IMR-90 (cell line): ENCODE data around the gene OPN5. TPM values are rescaled to one million over a fixed set of nuclear protein-coding genes. Genes with fewer than 3 reads are reported as not detected.

Source experiments
- ATAC-seq: fragments of 200-7000 bp; cut with Tn5 transposase; 2 replicates; pipeline ENCODE4 v1.9.1; 2020; ENCODE audit warnings: low read depth, mild to moderate bottlenecking, moderate library complexity
- BruUV-seq: library from RNA; stranded (reverse); fragments of 400-500 nt; replicated peaks from 2 replicates; lab custom pipeline; 2021; lab: Mats Ljungman, UMichigan
- CTCF ChIA-PET: fragments of 300-600 bp; formaldehyde crosslinking; extraction: SDS; loops from one replicate; lab custom pipeline; 2021; ENCODE audit warnings: antibody characterized with exemption; lab: Yijun Ruan, JAX
- POLR2A ChIA-PET: fragments of 300-600 bp; sonication (Branson Sonifier 250); formaldehyde crosslinking; loops from one replicate; lab custom pipeline; 2022; ENCODE audit warnings: antibody characterized with exemption; ENCODE audit not compliant: unreplicated experiment; lab: Charles Lee
- DNase-seq: peaks from one replicate; pipeline ENCODE4 v3.0.0; 2013
- H2AFZ ChIP-seq: replicated peaks from 2 replicates; pipeline ENCODE3; 2013; ENCODE audit warnings: low read length, mild to moderate bottlenecking; ENCODE audit not compliant: poor library complexity
- H2AK5ac ChIP-seq: 2 replicates; pipeline ENCODE4 v1.6.1; 2013; ENCODE audit warnings: low read depth, low read length, inconsistent platforms
- H2AK9ac ChIP-seq: replicated peaks from 2 replicates; pipeline ENCODE3; 2013; ENCODE audit warnings: mild to moderate bottlenecking, low read depth, low read length, moderate library complexity; ENCODE audit not compliant: poor library complexity
- H2BK120ac ChIP-seq: 2 replicates; pipeline ENCODE4 v1.6.1; 2013; ENCODE audit warnings: low read depth, low read length, inconsistent platforms
- H2BK15ac ChIP-seq: 3 replicates; pipeline ENCODE4 v1.6.1; 2013; ENCODE audit warnings: low read depth, low read length, inconsistent platforms
- H2BK20ac ChIP-seq: 2 replicates; pipeline ENCODE4 v1.6.1; 2013; ENCODE audit warnings: low read depth, mild to moderate bottlenecking, inconsistent platforms, low read length, moderate library complexity
- H2BK5ac ChIP-seq: 2 replicates; pipeline ENCODE4 v1.6.1; 2013; ENCODE audit warnings: mild to moderate bottlenecking, low read depth, low read length, inconsistent platforms; ENCODE audit not compliant: poor library complexity, severe bottlenecking
- H3K14ac ChIP-seq: replicated peaks from 2 replicates; pipeline ENCODE4 v1.6.1; 2013; ENCODE audit warnings: low read depth, low read length, inconsistent platforms
- H3K18ac ChIP-seq: 2 replicates; pipeline ENCODE4 v1.6.1; 2013; ENCODE audit warnings: low read depth, low read length, control low read depth
- H3K23ac ChIP-seq: 2 replicates; pipeline ENCODE4 v1.6.1; 2013; ENCODE audit warnings: low read depth, low read length, inconsistent platforms
- H3K27ac ChIP-seq: 2 replicates; pipeline ENCODE4 v1.5.1; 2013; ENCODE audit warnings: mild to moderate bottlenecking, control low read depth, low read length; ENCODE audit not compliant: insufficient read depth
- H3K27me3 ChIP-seq: 2 replicates; pipeline ENCODE4 v1.6.1; 2013; ENCODE audit warnings: low read length; ENCODE audit not compliant: control insufficient read depth, insufficient read depth
- H3K36me3 ChIP-seq: 2 replicates; pipeline ENCODE4 v1.6.1; 2013; ENCODE audit warnings: low read length, mixed read lengths; ENCODE audit not compliant: control insufficient read depth, insufficient read depth
- H3K4ac ChIP-seq: 2 replicates; pipeline ENCODE4 v1.6.1; 2013; ENCODE audit warnings: low read depth, low read length, inconsistent platforms
- H3K4me1 ChIP-seq: 2 replicates; pipeline ENCODE4 v1.6.1; 2013; ENCODE audit warnings: low read length, mixed read lengths; ENCODE audit not compliant: control insufficient read depth, insufficient read depth
- H3K4me2 ChIP-seq: 2 replicates; pipeline ENCODE4 v1.6.1; 2013; ENCODE audit warnings: low read depth, mild to moderate bottlenecking, control low read depth, low read length, moderate library complexity
- H3K4me3 ChIP-seq: 2 replicates; pipeline ENCODE4 v1.5.1; 2013; ENCODE audit warnings: low read depth, mild to moderate bottlenecking, control low read depth, low read length, moderate library complexity; ENCODE audit not compliant: insufficient read depth
- H3K56ac ChIP-seq: 2 replicates; pipeline ENCODE4 v1.6.1; 2013; ENCODE audit warnings: low read length, inconsistent platforms; ENCODE audit not compliant: insufficient read depth; ENCODE audit errors: extremely low read depth
- H3K79me1 ChIP-seq, 2 experiments: 2 replicates each; pipeline ENCODE4 v1.6.1; 2013; ENCODE audit warnings: low read length in 2 of 2, inconsistent platforms in 1 of 2, low read depth in 1 of 2
- H3K9ac ChIP-seq: 2 replicates; pipeline ENCODE4 v1.6.1; 2013; ENCODE audit warnings: low read depth, low read length, control low read depth
- H3K9me1 ChIP-seq: 2 replicates; pipeline ENCODE4 v1.6.1; 2013; ENCODE audit warnings: low read length, inconsistent platforms; ENCODE audit not compliant: insufficient read depth
- H3K9me3 ChIP-seq: 2 replicates; pipeline ENCODE4 v1.6.1; 2013; ENCODE audit warnings: low read length; ENCODE audit not compliant: control insufficient read depth, insufficient read depth
- H4K20me1 ChIP-seq: 2 replicates; pipeline ENCODE4 v1.6.1; 2013; ENCODE audit warnings: low read length, inconsistent platforms; ENCODE audit not compliant: insufficient read depth
- H4K5ac ChIP-seq: 2 replicates; pipeline ENCODE4 v1.6.1; 2013; ENCODE audit warnings: mild to moderate bottlenecking, low read depth, low read length, control low read depth
- H4K8ac ChIP-seq, 2 experiments: 2 replicates each; pipeline ENCODE4 v1.6.1; 2013; ENCODE audit warnings: low read depth in 2 of 2, low read length in 2 of 2, control low read depth in 1 of 2, inconsistent platforms in 1 of 2
- H4K91ac ChIP-seq: 2 replicates; pipeline ENCODE4 v1.6.1; 2013; ENCODE audit warnings: low read depth, low read length, inconsistent platforms; ENCODE audit not compliant: insufficient read depth
- CHD1 ChIP-seq: IDR thresholded peaks from 2 replicates; pipeline ENCODE4 v1.6.1; 2012; ENCODE audit warnings: low read depth, low read length, improper control_type of control experiment
- MAZ ChIP-seq: IDR thresholded peaks from 2 replicates; pipeline ENCODE4 v1.6.1; 2012; ENCODE audit warnings: low read depth, mild to moderate bottlenecking, low read length, improper control_type of control experiment, moderate library complexity, borderline replicate concordance
- MXI1 ChIP-seq: IDR thresholded peaks from 2 replicates; pipeline ENCODE4 v1.6.1; 2012; ENCODE audit warnings: low read depth, mild to moderate bottlenecking, low read length, moderate library complexity, borderline replicate concordance
- SMC3 ChIP-seq: fragments of 150-350 bp; IDR thresholded peaks from 2 replicates; pipeline ENCODE4 v1.6.1; 2016; ENCODE audit warnings: low read depth, mild to moderate bottlenecking, antibody characterized with exemption, low read length, moderate library complexity
- WGBS, 2 experiments: methylation state at CpG; one replicate each; pipeline versions ENCODE4 v1.1.5 to v1.1.7; 2013; ENCODE audit warnings: missing lambda C conversion rate in 2 of 2; ENCODE audit not compliant: insufficient read length in 1 of 2; ENCODE audit errors: extremely low coverage in 2 of 2; 5-methylcytosine and 5-hydroxymethylcytosine counted together
- dilution Hi-C: fragments of 300-500 bp; cut with HindIII; formaldehyde crosslinking; loops from one replicate; pipeline ENCODE4 v1.14.3; 2018; ENCODE audit warnings: low sequenced_read_pairs; ENCODE audit not compliant: unreplicated experiment
- in situ Hi-C: fragments of 300-500 bp; cut with MboI; formaldehyde crosslinking; loops from 3 replicates; pipeline ENCODE4 v1.14.3; 2019; ENCODE audit warnings: low sequenced_read_pairs, inconsistent platforms, mixed read lengths
- intact Hi-C: fragments of 100-400 bp; cut with micrococcal nuclease; formaldehyde crosslinking; loops from 2 replicates; pipeline ENCODE4 v1.10.0; 2022
- polyA plus RNA-seq, 3 experiments: library from polyadenylated mRNA; depleted of rRNA; stranded (reverse); fragments of >200 nt; gene quantifications; 2 replicates each; pipeline ENCODE4 v1.2.3, GENCODE V29; 2012; ENCODE audit warnings: low replicate concordance in 1 of 3
- total RNA-seq: library from RNA; depleted of rRNA; stranded (reverse); fragments of >200 nt; gene quantifications from 2 replicates; pipeline ENCODE4 v1.2.3, GENCODE V29; 2012
- TF ChIP-seq, protein P1 (sequence below): fragments of 150-350 bp; IDR thresholded peaks from 2 replicates; pipeline ENCODE4 v1.6.1; 2017; ENCODE audit warnings: mild to moderate bottlenecking, antibody characterized with exemption, low read length, low read depth
- TF ChIP-seq, protein P2 (sequence below): conservative IDR thresholded peaks from 2 replicates; pipeline ENCODE4 v1.5.1; 2012; ENCODE audit warnings: mild to moderate bottlenecking, low read depth, low read length, improper control_type of control experiment

Gene OPN5
- total and polyA plus RNA-seq, 2 of the 4 experiments (the other 2 are of a cell fraction), result not detected

DNA sequence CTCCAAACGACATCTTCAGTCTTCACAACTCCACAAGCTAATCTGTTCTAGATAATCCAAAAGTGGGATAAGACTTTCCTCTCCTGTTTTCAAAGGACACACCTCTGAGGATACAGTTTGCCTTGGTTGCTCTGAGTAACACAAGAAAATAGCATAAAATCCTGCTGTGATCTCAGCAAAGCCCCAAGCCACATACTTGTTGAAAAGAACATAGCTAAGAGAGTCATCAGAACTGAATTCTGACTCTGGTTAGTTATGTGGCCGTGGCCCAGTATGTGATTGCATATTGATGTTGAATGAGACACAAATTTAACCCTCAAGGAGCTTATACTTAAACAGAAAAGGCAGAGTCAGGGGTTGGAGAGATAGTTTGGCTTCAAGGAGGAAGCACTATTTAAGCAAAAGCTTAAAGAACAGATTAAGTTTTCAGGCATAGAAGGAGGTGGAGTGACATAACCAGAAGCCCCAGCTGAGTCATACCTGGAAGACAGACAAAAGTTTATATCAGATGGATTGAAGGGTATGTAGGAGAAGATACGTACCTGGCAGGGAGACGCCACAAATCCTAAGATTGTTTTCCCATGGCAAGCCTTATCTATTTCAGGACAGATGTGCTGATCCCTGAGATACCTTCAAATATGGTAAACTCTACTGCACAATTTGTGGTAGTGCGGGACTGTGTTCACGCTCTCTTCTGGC lies 41.2 kb downstream of the OPN5 start:
- H3K23ac ChIP-seq, result no peak overlapping the region
- no peak overlapping the region for H3K4ac ChIP-seq
- H3K4me3 ChIP-seq, result no peak overlapping the region
- no peak for TF ChIP-seq MXI1
- TF ChIP-seq, protein P1, sequence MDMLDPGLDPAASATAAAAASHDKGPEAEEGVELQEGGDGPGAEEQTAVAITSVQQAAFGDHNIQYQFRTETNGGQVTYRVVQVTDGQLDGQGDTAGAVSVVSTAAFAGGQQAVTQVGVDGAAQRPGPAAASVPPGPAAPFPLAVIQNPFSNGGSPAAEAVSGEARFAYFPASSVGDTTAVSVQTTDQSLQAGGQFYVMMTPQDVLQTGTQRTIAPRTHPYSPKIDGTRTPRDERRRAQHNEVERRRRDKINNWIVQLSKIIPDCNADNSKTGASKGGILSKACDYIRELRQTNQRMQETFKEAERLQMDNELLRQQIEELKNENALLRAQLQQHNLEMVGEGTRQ, result no peak
- TF ChIP-seq SMC3, result no peak
- no peak for TF ChIP-seq MAZ
- TF ChIP-seq, protein P2, sequence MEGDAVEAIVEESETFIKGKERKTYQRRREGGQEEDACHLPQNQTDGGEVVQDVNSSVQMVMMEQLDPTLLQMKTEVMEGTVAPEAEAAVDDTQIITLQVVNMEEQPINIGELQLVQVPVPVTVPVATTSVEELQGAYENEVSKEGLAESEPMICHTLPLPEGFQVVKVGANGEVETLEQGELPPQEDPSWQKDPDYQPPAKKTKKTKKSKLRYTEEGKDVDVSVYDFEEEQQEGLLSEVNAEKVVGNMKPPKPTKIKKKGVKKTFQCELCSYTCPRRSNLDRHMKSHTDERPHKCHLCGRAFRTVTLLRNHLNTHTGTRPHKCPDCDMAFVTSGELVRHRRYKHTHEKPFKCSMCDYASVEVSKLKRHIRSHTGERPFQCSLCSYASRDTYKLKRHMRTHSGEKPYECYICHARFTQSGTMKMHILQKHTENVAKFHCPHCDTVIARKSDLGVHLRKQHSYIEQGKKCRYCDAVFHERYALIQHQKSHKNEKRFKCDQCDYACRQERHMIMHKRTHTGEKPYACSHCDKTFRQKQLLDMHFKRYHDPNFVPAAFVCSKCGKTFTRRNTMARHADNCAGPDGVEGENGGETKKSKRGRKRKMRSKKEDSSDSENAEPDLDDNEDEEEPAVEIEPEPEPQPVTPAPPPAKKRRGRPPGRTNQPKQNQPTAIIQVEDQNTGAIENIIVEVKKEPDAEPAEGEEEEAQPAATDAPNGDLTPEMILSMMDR, result no peak
- no peak for TF ChIP-seq CHD1
- intact Hi-C loops (no loop called here), dilution Hi-C loops (no loop called here), in situ Hi-C loops (no loop called here)
- CTCF ChIA-PET, result no interaction called here
- no peaks in the 10 kb centered on the region for H3K79me1 ChIP-seq
- H3K36me3 ChIP-seq, result no peaks in the 10 kb centered on the region
- H2AK5ac ChIP-seq, result no peak overlapping the region
- no peaks in the 10 kb centered on the region for H3K4me1 ChIP-seq
- no TSS peak for BruUV-seq
- H3K9me1 ChIP-seq, result no peaks in the 10 kb centered on the region
- H2BK5ac ChIP-seq, result no peak overlapping the region
- no peak overlapping the region for H3K27ac ChIP-seq
- H3K56ac ChIP-seq, result no peak overlapping the region
- WGBS, 2 experiments, result 67% methylated on average over 1 of the region's 6 CpGs; no CpG with 5 or more reads in 1 of the 2 experiments
- no peak overlapping the region for H4K91ac ChIP-seq
- no peak overlapping the region for H2AK9ac ChIP-seq
- DNase-seq, result no peak
- H4K5ac ChIP-seq, result no peak overlapping the region
- POLR2A ChIA-PET, result no interaction called here
- H3K14ac ChIP-seq, result no peak overlapping the region
- no peak overlapping the region for H2AFZ ChIP-seq
- no peak overlapping the region for H3K18ac ChIP-seq
- H3K9me3 ChIP-seq, result no peaks in the 10 kb centered on the region
- no peaks in the 10 kb centered on the region for H4K20me1 ChIP-seq
- H3K4me2 ChIP-seq, result no peak overlapping the region
- no peak overlapping the region for H4K8ac ChIP-seq
- H2BK20ac ChIP-seq, result no peak overlapping the region
- no peak overlapping the region for H2BK15ac ChIP-seq
- H3K27me3 ChIP-seq, result no peaks in the 10 kb centered on the region
- no peak for ATAC-seq
- H2BK120ac ChIP-seq, result no peak overlapping the region
- H3K9ac ChIP-seq, result no peak overlapping the region
